IMR-90 (cell line): Measurements from ENCODE around the gene TAX1BP1. TPM values are rescaled to one million over a fixed set of nuclear protein-coding genes. Genes with fewer than 3 reads are reported as not detected.
A peak's percentile ranks its signal among the peaks of the same experiment; 100 is the strongest.

Experiments
- ATAC-seq: fragments of 200-7000 bp; cut with Tn5 transposase; 2 replicates; pipeline ENCODE4 v1.9.1; 2020; ENCODE audit warnings: low read depth, mild to moderate bottlenecking, moderate library complexity
- BruUV-seq: library from RNA; stranded (reverse); fragments of 400-500 nt; replicated peaks from 2 replicates; lab custom pipeline; 2021; lab: Mats Ljungman, UMichigan
- CTCF ChIA-PET: fragments of 300-600 bp; formaldehyde crosslinking; extraction: SDS; loops from one replicate; lab custom pipeline; 2021; ENCODE audit warnings: antibody characterized with exemption; lab: Yijun Ruan, JAX
- POLR2A ChIA-PET: fragments of 300-600 bp; sonication (Branson Sonifier 250); formaldehyde crosslinking; loops from one replicate; lab custom pipeline; 2022; ENCODE audit warnings: antibody characterized with exemption; ENCODE audit not compliant: unreplicated experiment; lab: Charles Lee
- DNase-seq: peaks from one replicate; pipeline ENCODE4 v3.0.0; 2013
- H2AFZ ChIP-seq: replicated peaks from 2 replicates; pipeline ENCODE3; 2013; ENCODE audit warnings: low read length, mild to moderate bottlenecking; ENCODE audit not compliant: poor library complexity
- H2AK5ac ChIP-seq: 2 replicates; pipeline ENCODE4 v1.6.1; 2013; ENCODE audit warnings: low read depth, low read length, inconsistent platforms
- H2AK9ac ChIP-seq: replicated peaks from 2 replicates; pipeline ENCODE3; 2013; ENCODE audit warnings: mild to moderate bottlenecking, low read depth, low read length, moderate library complexity; ENCODE audit not compliant: poor library complexity
- H2BK120ac ChIP-seq: 2 replicates; pipeline ENCODE4 v1.6.1; 2013; ENCODE audit warnings: low read depth, low read length, inconsistent platforms
- H2BK15ac ChIP-seq: 3 replicates; pipeline ENCODE4 v1.6.1; 2013; ENCODE audit warnings: low read depth, low read length, inconsistent platforms
- H2BK20ac ChIP-seq: 2 replicates; pipeline ENCODE4 v1.6.1; 2013; ENCODE audit warnings: low read depth, mild to moderate bottlenecking, inconsistent platforms, low read length, moderate library complexity
- H2BK5ac ChIP-seq: 2 replicates; pipeline ENCODE4 v1.6.1; 2013; ENCODE audit warnings: mild to moderate bottlenecking, low read depth, low read length, inconsistent platforms; ENCODE audit not compliant: poor library complexity, severe bottlenecking
- H3K14ac ChIP-seq: replicated peaks from 2 replicates; pipeline ENCODE4 v1.6.1; 2013; ENCODE audit warnings: low read depth, low read length, inconsistent platforms
- H3K18ac ChIP-seq: 2 replicates; pipeline ENCODE4 v1.6.1; 2013; ENCODE audit warnings: low read depth, low read length, control low read depth
- H3K23ac ChIP-seq: 2 replicates; pipeline ENCODE4 v1.6.1; 2013; ENCODE audit warnings: low read depth, low read length, inconsistent platforms
- H3K27ac ChIP-seq: 2 replicates; pipeline ENCODE4 v1.5.1; 2013; ENCODE audit warnings: mild to moderate bottlenecking, control low read depth, low read length; ENCODE audit not compliant: insufficient read depth
- H3K27me3 ChIP-seq: 2 replicates; pipeline ENCODE4 v1.6.1; 2013; ENCODE audit warnings: low read length; ENCODE audit not compliant: control insufficient read depth, insufficient read depth
- H3K36me3 ChIP-seq: 2 replicates; pipeline ENCODE4 v1.6.1; 2013; ENCODE audit warnings: low read length, mixed read lengths; ENCODE audit not compliant: control insufficient read depth, insufficient read depth
- H3K4ac ChIP-seq: 2 replicates; pipeline ENCODE4 v1.6.1; 2013; ENCODE audit warnings: low read depth, low read length, inconsistent platforms
- H3K4me1 ChIP-seq: 2 replicates; pipeline ENCODE4 v1.6.1; 2013; ENCODE audit warnings: low read length, mixed read lengths; ENCODE audit not compliant: control insufficient read depth, insufficient read depth
- H3K4me2 ChIP-seq: 2 replicates; pipeline ENCODE4 v1.6.1; 2013; ENCODE audit warnings: low read depth, mild to moderate bottlenecking, control low read depth, low read length, moderate library complexity
- H3K4me3 ChIP-seq: 2 replicates; pipeline ENCODE4 v1.5.1; 2013; ENCODE audit warnings: low read depth, mild to moderate bottlenecking, control low read depth, low read length, moderate library complexity; ENCODE audit not compliant: insufficient read depth
- H3K56ac ChIP-seq: 2 replicates; pipeline ENCODE4 v1.6.1; 2013; ENCODE audit warnings: low read length, inconsistent platforms; ENCODE audit not compliant: insufficient read depth; ENCODE audit errors: extremely low read depth
- H3K79me1 ChIP-seq, 2 experiments: 2 replicates each; pipeline ENCODE4 v1.6.1; 2013; ENCODE audit warnings: low read length in 2 of 2, inconsistent platforms in 1 of 2, low read depth in 1 of 2
- H3K9ac ChIP-seq: 2 replicates; pipeline ENCODE4 v1.6.1; 2013; ENCODE audit warnings: low read depth, low read length, control low read depth
- H3K9me1 ChIP-seq: 2 replicates; pipeline ENCODE4 v1.6.1; 2013; ENCODE audit warnings: low read length, inconsistent platforms; ENCODE audit not compliant: insufficient read depth
- H3K9me3 ChIP-seq: 2 replicates; pipeline ENCODE4 v1.6.1; 2013; ENCODE audit warnings: low read length; ENCODE audit not compliant: control insufficient read depth, insufficient read depth
- H4K20me1 ChIP-seq: 2 replicates; pipeline ENCODE4 v1.6.1; 2013; ENCODE audit warnings: low read length, inconsistent platforms; ENCODE audit not compliant: insufficient read depth
- H4K5ac ChIP-seq: 2 replicates; pipeline ENCODE4 v1.6.1; 2013; ENCODE audit warnings: mild to moderate bottlenecking, low read depth, low read length, control low read depth
- H4K8ac ChIP-seq, 2 experiments: 2 replicates each; pipeline ENCODE4 v1.6.1; 2013; ENCODE audit warnings: low read depth in 2 of 2, low read length in 2 of 2, control low read depth in 1 of 2, inconsistent platforms in 1 of 2
- H4K91ac ChIP-seq: 2 replicates; pipeline ENCODE4 v1.6.1; 2013; ENCODE audit warnings: low read depth, low read length, inconsistent platforms; ENCODE audit not compliant: insufficient read depth
- FOS ChIP-seq: fragments of 150-350 bp; IDR thresholded peaks from 2 replicates; pipeline ENCODE4 v1.6.1; 2016; ENCODE audit warnings: low read depth, low read length
- MAZ ChIP-seq: IDR thresholded peaks from 2 replicates; pipeline ENCODE4 v1.6.1; 2012; ENCODE audit warnings: low read depth, mild to moderate bottlenecking, low read length, improper control_type of control experiment, moderate library complexity, borderline replicate concordance
- WGBS, 2 experiments: methylation state at CpG; one replicate each; pipeline versions ENCODE4 v1.1.5 to v1.1.7; 2013; ENCODE audit warnings: missing lambda C conversion rate in 2 of 2; ENCODE audit not compliant: insufficient read length in 1 of 2; ENCODE audit errors: extremely low coverage in 2 of 2; 5-methylcytosine and 5-hydroxymethylcytosine counted together
- dilution Hi-C: fragments of 300-500 bp; cut with HindIII; formaldehyde crosslinking; loops from one replicate; pipeline ENCODE4 v1.14.3; 2018; ENCODE audit warnings: low sequenced_read_pairs; ENCODE audit not compliant: unreplicated experiment
- in situ Hi-C: fragments of 300-500 bp; cut with MboI; formaldehyde crosslinking; loops from 3 replicates; pipeline ENCODE4 v1.14.3; 2019; ENCODE audit warnings: low sequenced_read_pairs, inconsistent platforms, mixed read lengths
- intact Hi-C: fragments of 100-400 bp; cut with micrococcal nuclease; formaldehyde crosslinking; loops from 2 replicates; pipeline ENCODE4 v1.10.0; 2022
- polyA plus RNA-seq, 3 experiments: library from polyadenylated mRNA; depleted of rRNA; stranded (reverse); fragments of >200 nt; gene quantifications; 2 replicates each; pipeline ENCODE4 v1.2.3, GENCODE V29; 2012; ENCODE audit warnings: low replicate concordance in 1 of 3
- total RNA-seq: library from RNA; depleted of rRNA; stranded (reverse); fragments of >200 nt; gene quantifications from 2 replicates; pipeline ENCODE4 v1.2.3, GENCODE V29; 2012

Gene TAX1BP1
- total and polyA plus RNA-seq, 2 of the 4 experiments (the other 2 are of a cell fraction), result 49.0 to 52.7 TPM

DNA sequence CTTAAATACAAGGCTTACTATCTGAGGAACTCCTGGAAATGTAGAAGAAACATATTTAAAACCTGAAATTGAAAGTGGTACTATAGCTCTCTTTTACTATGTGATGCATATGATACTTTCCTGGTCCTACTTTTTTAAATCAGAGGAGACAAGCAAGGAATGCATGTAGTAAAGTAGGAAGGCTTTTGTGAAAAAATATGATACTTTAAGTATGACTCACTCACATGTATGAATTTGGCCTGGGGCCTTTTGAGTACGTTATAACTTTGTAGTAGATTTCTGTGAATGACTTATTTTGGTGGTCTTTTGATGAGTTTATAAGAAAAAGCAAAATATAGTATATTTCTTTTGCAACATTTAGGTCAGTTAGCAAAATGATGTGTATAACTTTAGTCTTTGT, 53.8 kb downstream of the TAX1BP1 start:
- no peak overlapping the region for H2AK9ac ChIP-seq
- H3K4me1 ChIP-seq, result no peaks in the 10 kb centered on the region
- no peak overlapping the region for H3K9ac ChIP-seq
- H2BK15ac ChIP-seq, result no peak overlapping the region
- ChIA-PET CTCF (no interaction called here), POLR2A (no interaction called here)
- H3K79me1 ChIP-seq, result peaks cover 0 to 3% of the 10 kb centered on the region in 2 experiments; a peak in 2 of 4 replicates
- no peak overlapping the region for H3K4ac ChIP-seq
- H4K20me1 ChIP-seq, result no peaks in the 10 kb centered on the region
- no peak overlapping the region for H4K91ac ChIP-seq
- H2AK5ac ChIP-seq, result no peak overlapping the region
- dilution Hi-C loops, result no loop called here
- H3K9me1 ChIP-seq, result no peaks in the 10 kb centered on the region; the same call in 1 of the 2 replicates
- intact Hi-C loops, result no loop called here
- no peak overlapping the region for H4K5ac ChIP-seq
- ATAC-seq, result peak; percentile 67
- no peak overlapping the region for H4K8ac ChIP-seq
- no CpG with 5 or more reads among the region's 1 CpG for WGBS, 2 experiments
- H2AFZ ChIP-seq, result no peak overlapping the region
- H3K23ac ChIP-seq, result no peak overlapping the region
- H3K36me3 ChIP-seq, result peaks cover 12% of the 10 kb centered on the region
- H3K14ac ChIP-seq, result no peak overlapping the region
- H3K56ac ChIP-seq, result no peak overlapping the region
- in situ Hi-C loops, result loop anchor here (25.0 kb wide), 1 partner anchor 219 kb away; no protein-coding TSS in a partner anchor
- no peak overlapping the region for H2BK5ac ChIP-seq
- H2BK20ac ChIP-seq, result no peak overlapping the region
- H3K9me3 ChIP-seq, result no peaks in the 10 kb centered on the region
- no peak overlapping the region for H3K4me2 ChIP-seq
- BruUV-seq, result no TSS peak
- H3K27me3 ChIP-seq, result no peaks in the 10 kb centered on the region
- DNase-seq, result peak; percentile 60
- H3K4me3 ChIP-seq, result no peak overlapping the region
- H2BK120ac ChIP-seq, result no peak overlapping the region
- no peak overlapping the region for H3K27ac ChIP-seq
- 0 out of 2 replicates have a peak, but pooled peaks have one; percentile 16 for TF ChIP-seq FOS
- no peak for TF ChIP-seq MAZ
- H3K18ac ChIP-seq, result no peak overlapping the region
